IMR-90 (cell line): Measurements from ENCODE around the gene ANKS3. TPM values are rescaled to one million over a fixed set of nuclear protein-coding genes. Genes with fewer than 3 reads are reported as not detected.

Experiments used
- ATAC-seq: fragments of 200-7000 bp; cut with Tn5 transposase; 2 replicates; pipeline ENCODE4 v1.9.1; 2020; ENCODE audit warnings: low read depth, mild to moderate bottlenecking, moderate library complexity
- BruUV-seq: library from RNA; stranded (reverse); fragments of 400-500 nt; replicated peaks from 2 replicates; lab custom pipeline; 2021; lab: Mats Ljungman, UMichigan
- CTCF ChIA-PET: fragments of 300-600 bp; formaldehyde crosslinking; extraction: SDS; loops from one replicate; lab custom pipeline; 2021; ENCODE audit warnings: antibody characterized with exemption; lab: Yijun Ruan, JAX
- POLR2A ChIA-PET: fragments of 300-600 bp; sonication (Branson Sonifier 250); formaldehyde crosslinking; loops from one replicate; lab custom pipeline; 2022; ENCODE audit warnings: antibody characterized with exemption; ENCODE audit not compliant: unreplicated experiment; lab: Charles Lee
- DNase-seq: peaks from one replicate; pipeline ENCODE4 v3.0.0; 2013
- H2AFZ ChIP-seq: replicated peaks from 2 replicates; pipeline ENCODE3; 2013; ENCODE audit warnings: low read length, mild to moderate bottlenecking; ENCODE audit not compliant: poor library complexity
- H2AK5ac ChIP-seq: 2 replicates; pipeline ENCODE4 v1.6.1; 2013; ENCODE audit warnings: low read depth, low read length, inconsistent platforms
- H2AK9ac ChIP-seq: replicated peaks from 2 replicates; pipeline ENCODE3; 2013; ENCODE audit warnings: mild to moderate bottlenecking, low read depth, low read length, moderate library complexity; ENCODE audit not compliant: poor library complexity
- H2BK120ac ChIP-seq: 2 replicates; pipeline ENCODE4 v1.6.1; 2013; ENCODE audit warnings: low read depth, low read length, inconsistent platforms
- H2BK15ac ChIP-seq: 3 replicates; pipeline ENCODE4 v1.6.1; 2013; ENCODE audit warnings: low read depth, low read length, inconsistent platforms
- H2BK20ac ChIP-seq: 2 replicates; pipeline ENCODE4 v1.6.1; 2013; ENCODE audit warnings: low read depth, mild to moderate bottlenecking, inconsistent platforms, low read length, moderate library complexity
- H2BK5ac ChIP-seq: 2 replicates; pipeline ENCODE4 v1.6.1; 2013; ENCODE audit warnings: mild to moderate bottlenecking, low read depth, low read length, inconsistent platforms; ENCODE audit not compliant: poor library complexity, severe bottlenecking
- H3K14ac ChIP-seq: replicated peaks from 2 replicates; pipeline ENCODE4 v1.6.1; 2013; ENCODE audit warnings: low read depth, low read length, inconsistent platforms
- H3K18ac ChIP-seq: 2 replicates; pipeline ENCODE4 v1.6.1; 2013; ENCODE audit warnings: low read depth, low read length, control low read depth
- H3K23ac ChIP-seq: 2 replicates; pipeline ENCODE4 v1.6.1; 2013; ENCODE audit warnings: low read depth, low read length, inconsistent platforms
- H3K27ac ChIP-seq: 2 replicates; pipeline ENCODE4 v1.5.1; 2013; ENCODE audit warnings: mild to moderate bottlenecking, control low read depth, low read length; ENCODE audit not compliant: insufficient read depth
- H3K27me3 ChIP-seq: 2 replicates; pipeline ENCODE4 v1.6.1; 2013; ENCODE audit warnings: low read length; ENCODE audit not compliant: control insufficient read depth, insufficient read depth
- H3K36me3 ChIP-seq: 2 replicates; pipeline ENCODE4 v1.6.1; 2013; ENCODE audit warnings: low read length, mixed read lengths; ENCODE audit not compliant: control insufficient read depth, insufficient read depth
- H3K4ac ChIP-seq: 2 replicates; pipeline ENCODE4 v1.6.1; 2013; ENCODE audit warnings: low read depth, low read length, inconsistent platforms
- H3K4me1 ChIP-seq: 2 replicates; pipeline ENCODE4 v1.6.1; 2013; ENCODE audit warnings: low read length, mixed read lengths; ENCODE audit not compliant: control insufficient read depth, insufficient read depth
- H3K4me2 ChIP-seq: 2 replicates; pipeline ENCODE4 v1.6.1; 2013; ENCODE audit warnings: low read depth, mild to moderate bottlenecking, control low read depth, low read length, moderate library complexity
- H3K4me3 ChIP-seq: 2 replicates; pipeline ENCODE4 v1.5.1; 2013; ENCODE audit warnings: low read depth, mild to moderate bottlenecking, control low read depth, low read length, moderate library complexity; ENCODE audit not compliant: insufficient read depth
- H3K56ac ChIP-seq: 2 replicates; pipeline ENCODE4 v1.6.1; 2013; ENCODE audit warnings: low read length, inconsistent platforms; ENCODE audit not compliant: insufficient read depth; ENCODE audit errors: extremely low read depth
- H3K79me1 ChIP-seq, 2 experiments: 2 replicates each; pipeline ENCODE4 v1.6.1; 2013; ENCODE audit warnings: low read length in 2 of 2, inconsistent platforms in 1 of 2, low read depth in 1 of 2
- H3K9ac ChIP-seq: 2 replicates; pipeline ENCODE4 v1.6.1; 2013; ENCODE audit warnings: low read depth, low read length, control low read depth
- H3K9me1 ChIP-seq: 2 replicates; pipeline ENCODE4 v1.6.1; 2013; ENCODE audit warnings: low read length, inconsistent platforms; ENCODE audit not compliant: insufficient read depth
- H3K9me3 ChIP-seq: 2 replicates; pipeline ENCODE4 v1.6.1; 2013; ENCODE audit warnings: low read length; ENCODE audit not compliant: control insufficient read depth, insufficient read depth
- H4K20me1 ChIP-seq: 2 replicates; pipeline ENCODE4 v1.6.1; 2013; ENCODE audit warnings: low read length, inconsistent platforms; ENCODE audit not compliant: insufficient read depth
- H4K5ac ChIP-seq: 2 replicates; pipeline ENCODE4 v1.6.1; 2013; ENCODE audit warnings: mild to moderate bottlenecking, low read depth, low read length, control low read depth
- H4K8ac ChIP-seq, 2 experiments: 2 replicates each; pipeline ENCODE4 v1.6.1; 2013; ENCODE audit warnings: low read depth in 2 of 2, low read length in 2 of 2, control low read depth in 1 of 2, inconsistent platforms in 1 of 2
- H4K91ac ChIP-seq: 2 replicates; pipeline ENCODE4 v1.6.1; 2013; ENCODE audit warnings: low read depth, low read length, inconsistent platforms; ENCODE audit not compliant: insufficient read depth
- CEBPB ChIP-seq: IDR thresholded peaks from 2 replicates; pipeline ENCODE4 v1.6.1; 2012; ENCODE audit warnings: low read depth, low read length, improper control_type of control experiment
- FOS ChIP-seq: fragments of 150-350 bp; IDR thresholded peaks from 2 replicates; pipeline ENCODE4 v1.6.1; 2016; ENCODE audit warnings: low read depth, low read length
- NFE2L2 ChIP-seq: fragments of 150-350 bp; IDR thresholded peaks from 2 replicates; pipeline ENCODE4 v1.6.1; 2016; ENCODE audit warnings: low read depth, mild to moderate bottlenecking, low read length
- POLR2A ChIP-seq: IDR thresholded peaks from 2 replicates; pipeline ENCODE4 v1.6.1; 2012; ENCODE audit warnings: mild to moderate bottlenecking, low read depth, low read length
- RAD21 ChIP-seq: IDR thresholded peaks from 2 replicates; pipeline ENCODE4 v1.6.1; 2012; ENCODE audit warnings: low read length, improper control_type of control experiment
- RFX5 ChIP-seq: IDR thresholded peaks from 2 replicates; pipeline ENCODE4 v1.8.0; 2012; ENCODE audit warnings: low read depth, mild to moderate bottlenecking, low read length, moderate library complexity
- SMC3 ChIP-seq: fragments of 150-350 bp; IDR thresholded peaks from 2 replicates; pipeline ENCODE4 v1.6.1; 2016; ENCODE audit warnings: low read depth, mild to moderate bottlenecking, antibody characterized with exemption, low read length, moderate library complexity
- WGBS, 2 experiments: methylation state at CpG; one replicate each; pipeline versions ENCODE4 v1.1.5 to v1.1.7; 2013; ENCODE audit warnings: missing lambda C conversion rate in 2 of 2; ENCODE audit not compliant: insufficient read length in 1 of 2; ENCODE audit errors: extremely low coverage in 2 of 2; 5-methylcytosine and 5-hydroxymethylcytosine counted together
- dilution Hi-C: fragments of 300-500 bp; cut with HindIII; formaldehyde crosslinking; loops from one replicate; pipeline ENCODE4 v1.14.3; 2018; ENCODE audit warnings: low sequenced_read_pairs; ENCODE audit not compliant: unreplicated experiment
- in situ Hi-C: fragments of 300-500 bp; cut with MboI; formaldehyde crosslinking; loops from 3 replicates; pipeline ENCODE4 v1.14.3; 2019; ENCODE audit warnings: low sequenced_read_pairs, inconsistent platforms, mixed read lengths
- intact Hi-C: fragments of 100-400 bp; cut with micrococcal nuclease; formaldehyde crosslinking; loops from 2 replicates; pipeline ENCODE4 v1.10.0; 2022
- polyA plus RNA-seq, 3 experiments: library from polyadenylated mRNA; depleted of rRNA; stranded (reverse); fragments of >200 nt; gene quantifications; 2 replicates each; pipeline ENCODE4 v1.2.3, GENCODE V29; 2012; ENCODE audit warnings: low replicate concordance in 1 of 3
- total RNA-seq: library from RNA; depleted of rRNA; stranded (reverse); fragments of >200 nt; gene quantifications from 2 replicates; pipeline ENCODE4 v1.2.3, GENCODE V29; 2012

The ANKS3 gene
- total and polyA plus RNA-seq, 2 of the 4 experiments (the other 2 are of a cell fraction): 24.4 to 25.0 TPM

DNA sequence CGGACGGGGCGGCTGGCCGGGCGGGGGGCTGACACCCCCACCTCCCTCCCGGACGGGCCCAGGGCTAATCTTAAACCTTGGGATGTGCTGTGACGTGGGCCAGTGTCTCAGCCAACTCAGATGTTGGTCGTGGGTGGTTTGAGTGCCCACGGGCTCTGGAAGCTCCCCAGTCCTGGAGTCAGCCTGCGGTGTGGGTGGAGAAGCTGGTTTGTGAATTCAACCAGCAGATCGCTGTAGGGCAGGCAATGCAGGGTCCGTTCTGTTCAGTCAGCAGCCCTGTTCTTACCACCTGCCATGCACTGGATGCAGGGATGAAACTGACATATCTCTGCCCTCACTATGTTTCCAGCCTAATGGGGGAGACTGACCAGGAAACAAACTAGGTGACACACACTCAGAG, 40.9 kb upstream of the ANKS3 start:
- Histone ChIP-seq H2BK120ac (no peak overlapping the region), H2BK20ac (no peak overlapping the region), H2AK5ac (no peak overlapping the region), H3K9me1 (no peaks in the 10 kb centered on the region), H3K23ac (no peak overlapping the region), H3K4me3 (no peak overlapping the region), H3K79me1 (no peaks in the 10 kb centered on the region), H3K4me1 (no peaks in the 10 kb centered on the region), H3K9ac (no peak overlapping the region), H3K14ac (no peak overlapping the region), H3K4ac (no peak overlapping the region), H4K8ac (no peak overlapping the region), H4K91ac (no peak overlapping the region), H3K27ac (no peak overlapping the region), H2AFZ (no peak overlapping the region), H3K18ac (no peak overlapping the region), H3K36me3 (no peaks in the 10 kb centered on the region), H3K56ac (no peak overlapping the region), H2BK15ac (no peak overlapping the region), H3K27me3 (0 out of 2 replicates have a peak, but pooled peaks cover 2% of the 10 kb centered on the region), H4K20me1 (no peaks in the 10 kb centered on the region), H2AK9ac (no peak overlapping the region), H4K5ac (no peak overlapping the region), H3K9me3 (no peaks in the 10 kb centered on the region), H2BK5ac (no peak overlapping the region), H3K4me2 (no peak overlapping the region)
- ATAC-seq (no peak), DNase-seq (no peak)
- no TSS peak for BruUV-seq
- POLR2A ChIA-PET: no interaction called here
- dilution Hi-C loops: no loop called here
- WGBS, 2 experiments: 40% methylated on average over 1 of the region's 13 CpGs; no CpG with 5 or more reads in 1 of the 2 experiments
- CTCF ChIA-PET: no interaction called here
- in situ Hi-C loops: no loop called here
- intact Hi-C loops: no loop called here
- TF ChIP-seq RFX5 (no peak), POLR2A (no peak), NFE2L2 (no peak), FOS (no peak), RAD21 (no peak), CEBPB (no peak), SMC3 (no peak)
